HEK293 (cell line): ENCODE data around the gene HTR1B.
A peak's percentile ranks its signal among the peaks of the same experiment; 100 is the strongest.

Experiments
- CTCF ChIA-PET: fragments of 350-600 bp; formaldehyde crosslinking; extraction: SDS; loops from one replicate; lab custom pipeline; 2021; ENCODE audit warnings: antibody characterized with exemption; lab: Yijun Ruan, JAX
- POLR2A ChIA-PET: fragments of 300-600 bp; formaldehyde crosslinking; extraction: SDS; loops from one replicate; lab custom pipeline; 2020; ENCODE audit warnings: antibody characterized with exemption, inconsistent platforms; lab: Yijun Ruan, JAX
- H3K27ac ChIP-seq: fragments of 200-500 bp; sonication (Bioruptor generic); 2 replicates; pipeline ENCODE4 v1.5.1; 2014; ENCODE audit warnings: low read depth, low read length, control low read depth, inconsistent platforms; ENCODE audit errors: extremely low read depth
- H3K36me3 ChIP-seq, 2 experiments: fragments of 200-500 bp in 1 of 2; sonication (Bioruptor generic) in 1 of 2; 1 replicate in 1 of 2; 2 replicates in 1 of 2; pipeline ENCODE4 v1.5.1; 2014 to 2017; ENCODE audit warnings: inconsistent platforms in 2 of 2, low read length in 2 of 2; ENCODE audit not compliant: control insufficient read depth in 2 of 2, insufficient read depth in 1 of 2
- H3K4me1 ChIP-seq: fragments of 200-500 bp; sonication (Bioruptor generic); 2 replicates; pipeline ENCODE4 v1.5.1; 2014; ENCODE audit warnings: mild to moderate bottlenecking, low read length, inconsistent platforms; ENCODE audit not compliant: control insufficient read depth, insufficient read depth
- H3K4me3 ChIP-seq: 2 replicates; pipeline ENCODE4 v1.5.1; 2011; ENCODE audit warnings: low read depth, mild to moderate bottlenecking, control low read depth, low read length, moderate library complexity
- H3K9me3 ChIP-seq: fragments of 200-500 bp; sonication (Bioruptor generic); 2 replicates; pipeline ENCODE4 v1.5.1; 2014; ENCODE audit warnings: low read depth, low read length, inconsistent platforms; ENCODE audit not compliant: control insufficient read depth, insufficient read depth
- BCL11A ChIP-seq: fragments of 450-650 bp; formaldehyde crosslinking; IDR thresholded peaks from 2 replicates; pipeline ENCODE4 v1.5.1; 2016; ENCODE audit warnings: low read depth, missing biosample characterization, missing genetic modification characterization
- GFI1B ChIP-seq: fragments of 450-650 bp; formaldehyde crosslinking; IDR thresholded peaks from 2 replicates; pipeline ENCODE4 v1.5.1; 2016; ENCODE audit warnings: missing biosample characterization, missing genetic modification characterization
- KLF1 ChIP-seq: fragments of 450-650 bp; formaldehyde crosslinking; IDR thresholded peaks from 2 replicates; pipeline ENCODE4 v1.5.1; 2016; ENCODE audit warnings: missing biosample characterization, missing genetic modification characterization
- KLF8 ChIP-seq: fragments of 450-650 bp; formaldehyde crosslinking; IDR thresholded peaks from 2 replicates; pipeline ENCODE4 v1.5.1; 2016; ENCODE audit warnings: missing biosample characterization, missing genetic modification characterization
- PATZ1 ChIP-seq: fragments of 450-650 bp; formaldehyde crosslinking; IDR thresholded peaks from 2 replicates; pipeline ENCODE4 v1.5.1; 2016; ENCODE audit warnings: missing biosample characterization, missing genetic modification characterization
- ZBTB11 ChIP-seq: fragments of 450-650 bp; formaldehyde crosslinking; conservative IDR thresholded peaks from 2 replicates; pipeline ENCODE4 v1.5.1; 2016; ENCODE audit warnings: low read depth, missing biosample characterization, missing genetic modification characterization
- ZBTB26 ChIP-seq: fragments of 450-650 bp; formaldehyde crosslinking; optimal IDR thresholded peaks from 2 replicates; pipeline ENCODE3; 2016; ENCODE audit warnings: missing biosample characterization, mild to moderate bottlenecking, missing genetic modification characterization
- ZBTB49 ChIP-seq: fragments of 450-650 bp; formaldehyde crosslinking; IDR thresholded peaks from 2 replicates; pipeline ENCODE4 v1.5.1; 2016; ENCODE audit warnings: missing biosample characterization, missing genetic modification characterization, low read depth
- ZBTB6 ChIP-seq: fragments of 450-650 bp; formaldehyde crosslinking; IDR thresholded peaks from 2 replicates; pipeline ENCODE4 v1.5.1; 2017; ENCODE audit warnings: missing biosample characterization, missing genetic modification characterization
- ZFP3 ChIP-seq: fragments of 450-650 bp; formaldehyde crosslinking; IDR thresholded peaks from 2 replicates; pipeline ENCODE4 v1.5.1; 2016; ENCODE audit warnings: low read depth, missing biosample characterization, missing genetic modification characterization
- ZIC2 ChIP-seq: fragments of 450-650 bp; formaldehyde crosslinking; IDR thresholded peaks from 2 replicates; pipeline ENCODE4 v1.5.1; 2016; ENCODE audit warnings: missing biosample characterization, missing genetic modification characterization
- ZNF148 ChIP-seq: fragments of 450-650 bp; formaldehyde crosslinking; IDR thresholded peaks from 2 replicates; pipeline ENCODE4 v1.5.0; 2017; ENCODE audit warnings: missing biosample characterization, missing genetic modification characterization, borderline replicate concordance
- ZNF214 ChIP-seq: fragments of 450-650 bp; formaldehyde crosslinking; IDR thresholded peaks from 2 replicates; pipeline ENCODE4 v1.5.1; 2017; ENCODE audit warnings: missing biosample characterization, mild to moderate bottlenecking, missing genetic modification characterization, borderline replicate concordance
- ZNF335 ChIP-seq: fragments of 450-650 bp; formaldehyde crosslinking; conservative IDR thresholded peaks from 2 replicates; pipeline ENCODE4 v1.5.1; 2016; ENCODE audit warnings: missing biosample characterization, missing genetic modification characterization
- ZNF529 ChIP-seq: fragments of 450-650 bp; formaldehyde crosslinking; IDR thresholded peaks from 2 replicates; pipeline ENCODE4 v1.5.1; 2017; ENCODE audit warnings: missing genetic modification characterization, missing biosample characterization; ENCODE audit not compliant: insufficient replicate concordance
- ZNF600 ChIP-seq: fragments of 450-650 bp; formaldehyde crosslinking; IDR thresholded peaks from 2 replicates; pipeline ENCODE4 v1.5.1; 2016; ENCODE audit warnings: missing biosample characterization, missing genetic modification characterization
- ZNF776 ChIP-seq: fragments of 450-650 bp; formaldehyde crosslinking; IDR thresholded peaks from 2 replicates; pipeline ENCODE4 v1.5.0; 2017; ENCODE audit warnings: missing biosample characterization, missing genetic modification characterization, borderline replicate concordance
- ZSCAN5A ChIP-seq: fragments of 450-650 bp; formaldehyde crosslinking; IDR thresholded peaks from 2 replicates; pipeline ENCODE4 v1.5.1; 2016; ENCODE audit warnings: missing biosample characterization, missing genetic modification characterization
- ZXDB ChIP-seq: fragments of 450-650 bp; formaldehyde crosslinking; IDR thresholded peaks from 2 replicates; pipeline ENCODE4 v1.5.1; 2016; ENCODE audit warnings: missing biosample characterization, missing genetic modification characterization

The HTR1B gene

GRCh38 chr6:77463308-77463860 lies at the start of gene HTR1B:
Gene HTR1B, minus strand, starts transcription at chr6:77463491. Its CDS starts 88 bp downstream, at chr6:77463403.
- Histone ChIP-seq H3K4me1 (no peaks in the 10 kb centered on the region), H3K27ac (no peak within 1 kb of the TSS; the same call in 1 of the 2 replicates), H3K9me3 (no peaks in the 10 kb centered on the region), H3K4me3 (peak within 1 kb of the TSS; percentile 47), H3K36me3 (no peaks in the 10 kb centered on the region)
- POLR2A ChIA-PET = no interaction called here
- CTCF ChIA-PET = interaction anchor here (0.8 to 1.5 kb wide), 2 partner anchors 1531 to 1570 kb away, joined by 6 read pairs; no protein-coding TSS in a partner anchor
- TF ChIP-seq ZNF148 (tag by site-specific recombination) = no peak
- TF ChIP-seq KLF1 (tag by site-specific recombination) = 0 out of 2 replicates have a peak, but pooled peaks have one; percentile 48
- TF ChIP-seq PATZ1 (tag by site-specific recombination) = no peak
- 0 out of 2 replicates have a peak, but pooled peaks have one; percentile 13 for TF ChIP-seq KLF8 (tag by site-specific recombination)
- TF ChIP-seq ZBTB11 = peak; percentile 75
- peak; percentile 83 for TF ChIP-seq ZBTB6 (tag by site-specific recombination)
- peak; percentile 33 for TF ChIP-seq ZNF335 (tag by site-specific recombination)
- no peak for TF ChIP-seq ZXDB (tag by site-specific recombination)
- peak; percentile 32; the same call in 1 of the 2 replicates for TF ChIP-seq ZNF600 (tag by site-specific recombination)

- H3K27ac ChIP-seq = no peak overlapping the region
- H3K9me3 ChIP-seq = no peaks in the 10 kb centered on the region; the same call in 1 of the 2 replicates
- CTCF ChIA-PET = no interaction called here
- POLR2A ChIA-PET = no interaction called here
- H3K36me3 ChIP-seq = no peaks in the 10 kb centered on the region
- no peak overlapping the region for H3K4me3 ChIP-seq
- H3K4me1 ChIP-seq = no peaks in the 10 kb centered on the region
- TF ChIP-seq ZBTB26 (tag by site-specific recombination) = no peak
- no peak for TF ChIP-seq GFI1B
- no peak for TF ChIP-seq ZNF600 (tag by site-specific recombination)
- no peak for TF ChIP-seq ZNF776 (tag by site-specific recombination)
- TF ChIP-seq ZFP3 = no peak
- TF ChIP-seq ZNF529 (tag by site-specific recombination) = no peak
- no peak for TF ChIP-seq ZSCAN5A (tag by site-specific recombination)
- TF ChIP-seq ZIC2 = no peak
- no peak for TF ChIP-seq BCL11A (tag by site-specific recombination)
- TF ChIP-seq ZNF214 (tag by site-specific recombination) = no peak
- TF ChIP-seq ZBTB49 (tag by site-specific recombination) = no peak
Measured at GRCh38 chr6:77512554-77512953, 49.3 kb upstream of the HTR1B start.
